Astrocyte (in vitro differentiated cells and primary cell): ENCODE data around the gene SLC66A2.

ENCODE experiments used
- CTCF ChIP-seq: IDR thresholded peaks from 2 replicates; pipeline ENCODE4 v1.5.1; 2011; ENCODE audit warnings: low read depth, mild to moderate bottlenecking, inconsistent platforms, low read length, moderate library complexity; ENCODE audit not compliant: insufficient read depth
- EZH2 ChIP-seq: IDR thresholded peaks from 2 replicates; pipeline ENCODE4 v1.6.1; 2012; ENCODE audit warnings: mild to moderate bottlenecking, low read length, inconsistent platforms; ENCODE audit not compliant: insufficient read depth

- TF ChIP-seq CTCF (no peak), EZH2 (no peak)
Measured at GRCh38 chr18:79975043-79975442, 23.6 kb upstream of the SLC66A2 start.
